A673 (cell line): ENCODE data around the gene LRRC46. TPM values are rescaled to one million over a fixed set of nuclear protein-coding genes. Genes with fewer than 3 reads are reported as not detected.

ENCODE experiments used
- BruUV-seq: library from RNA; stranded (reverse); fragments of 400-500 nt; replicated peaks from 2 replicates; lab custom pipeline; 2021; lab: Mats Ljungman, UMichigan
- CTCF ChIA-PET: fragments of 300-600 bp; sonication (Branson Sonifier 250); formaldehyde crosslinking; loops from one replicate; lab custom pipeline; 2022; ENCODE audit warnings: antibody characterized with exemption; lab: Charles Lee
- POLR2A ChIA-PET: fragments of 300-600 bp; sonication (Branson Sonifier 250); formaldehyde crosslinking; loops from one replicate; lab custom pipeline; 2022; ENCODE audit warnings: antibody characterized with exemption; ENCODE audit not compliant: low non-redundant PET; lab: Charles Lee
- DNase-seq: peaks from one replicate; pipeline ENCODE4 v3.0.0-alpha.2; 2015; ENCODE audit warnings: low spot score
- H3K27ac ChIP-seq: fragments of 200-600 bp; sonication (generic); 2 replicates; pipeline ENCODE4 v1.5.1; 2016; ENCODE audit warnings: mixed run types, low read depth, mild to moderate bottlenecking, mixed read lengths, antibody characterized with exemption, low read length; ENCODE audit not compliant: poor library complexity, severe bottlenecking
- H3K27me3 ChIP-seq: fragments of 200-600 bp; sonication (generic); replicated peaks from 2 replicates; pipeline ENCODE4 v1.6.1; 2017; ENCODE audit warnings: mixed run types, low read depth, mild to moderate bottlenecking, mixed read lengths, antibody characterized with exemption, low read length; ENCODE audit not compliant: insufficient read depth, poor library complexity
- H3K36me3 ChIP-seq: fragments of 200-600 bp; sonication (generic); 2 replicates; pipeline ENCODE4 v1.6.1; 2016; ENCODE audit warnings: mixed run types, mild to moderate bottlenecking, mixed read lengths, antibody characterized with exemption, low read length; ENCODE audit not compliant: insufficient read depth, poor library complexity, severe bottlenecking
- H3K4me1 ChIP-seq: fragments of 200-600 bp; sonication (generic); 2 replicates; pipeline ENCODE4 v1.6.1; 2017; ENCODE audit warnings: mixed run types, mild to moderate bottlenecking, mixed read lengths, antibody characterized with exemption, low read length; ENCODE audit not compliant: insufficient read depth, poor library complexity, severe bottlenecking
- H3K4me3 ChIP-seq: fragments of 200-600 bp; sonication (generic); 2 replicates; pipeline ENCODE4 v1.5.1; 2016; ENCODE audit warnings: low read depth, mixed run types, mild to moderate bottlenecking, mixed read lengths, low read length; ENCODE audit not compliant: poor library complexity, severe bottlenecking
- H3K9me3 ChIP-seq: fragments of 200-600 bp; sonication (generic); 2 replicates; pipeline ENCODE4 v1.6.1; 2016; ENCODE audit warnings: mixed run types, low read depth, mild to moderate bottlenecking, mixed read lengths, antibody characterized with exemption, low read length; ENCODE audit not compliant: poor library complexity, severe bottlenecking
- CTCF ChIP-seq: fragments of 300-800, 200-600 bp; sonication (generic); conservative IDR thresholded peaks from 2 replicates; pipeline ENCODE4 v1.5.1; 2017; ENCODE audit warnings: low read depth, mild to moderate bottlenecking, antibody characterized with exemption, low read length, moderate library complexity, mixed read lengths
- EZH2 ChIP-seq: fragments of 200-600 bp; sonication (generic); IDR thresholded peaks from 2 replicates; pipeline ENCODE4 v1.6.1; 2017; ENCODE audit warnings: borderline replicate concordance, low read depth, mild to moderate bottlenecking, mixed read lengths, antibody characterized with exemption, low read length; ENCODE audit not compliant: poor library complexity, severe bottlenecking
- intact Hi-C: fragments of 100-400 bp; cut with micrococcal nuclease; formaldehyde crosslinking; loops from one replicate; pipeline ENCODE4 v1.10.0; 2022; ENCODE audit not compliant: unreplicated experiment
- total RNA-seq: library from RNA; stranded (reverse); gene quantifications from 2 replicates; pipeline ENCODE4 v1.2.3, GENCODE V29; 2021

LRRC46 gene
- total RNA-seq, 1 experiment from 2014 or later = 1.1 TPM

GRCh38 chr17:47867813-47868533 lies 36.5 kb downstream of the LRRC46 start:
- no peak for DNase-seq
- intact Hi-C loops = no loop called here
- Histone ChIP-seq H3K4me3 (no peak overlapping the region), H3K4me1 (peaks cover 10% of the 10 kb centered on the region), H3K27me3 (no peaks in the 10 kb centered on the region), H3K27ac (no peak overlapping the region), H3K36me3 (no peaks in the 10 kb centered on the region), H3K9me3 (no peaks in the 10 kb centered on the region)
- POLR2A ChIA-PET = no interaction called here
- BruUV-seq = no TSS peak
- CTCF ChIA-PET = no interaction called here
- no peak for TF ChIP-seq EZH2
- TF ChIP-seq CTCF = no peak

GRCh38 chr17:47869114-47869513 lies 37.6 kb downstream of the LRRC46 start:
- no peak for DNase-seq
- H3K27me3 ChIP-seq = peaks cover under 1% of the 10 kb centered on the region
- POLR2A ChIA-PET = no interaction called here
- no peak overlapping the region for H3K27ac ChIP-seq
- intact Hi-C loops = no loop called here
- no peak for TF ChIP-seq EZH2
- TF ChIP-seq CTCF = no peak
- H3K9me3 ChIP-seq = no peaks in the 10 kb centered on the region
- BruUV-seq = no TSS peak
- H3K4me1 ChIP-seq = peaks cover 10% of the 10 kb centered on the region
- no peaks in the 10 kb centered on the region for H3K36me3 ChIP-seq
- CTCF ChIA-PET = interaction anchor here (0.5 kb wide), 1 partner anchor 47 kb away, joined by 3 read pairs; the partner anchor contains the start of gene OSBPL7
- no peak overlapping the region for H3K4me3 ChIP-seq

DNA sequence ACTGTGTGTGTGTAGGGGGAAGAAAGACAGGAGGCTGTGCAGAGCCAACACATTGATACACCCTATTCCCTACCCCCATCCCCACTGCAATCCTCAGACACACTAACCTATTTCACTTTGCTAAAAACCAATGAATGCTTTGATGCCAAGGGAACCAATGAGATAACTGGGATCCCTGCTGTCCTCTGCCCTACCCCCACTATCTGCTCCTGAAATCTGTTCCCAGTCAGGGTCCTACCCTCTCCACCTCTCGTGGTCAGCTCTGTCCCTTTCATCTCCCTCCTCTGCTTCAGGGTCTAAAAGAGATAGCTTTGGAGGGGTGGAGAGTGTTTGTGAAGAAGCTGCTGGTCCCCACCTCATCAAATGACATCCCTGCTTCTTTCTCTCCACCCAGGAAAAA lies 38.6 kb downstream of the LRRC46 start:
- no peak overlapping the region for H3K4me3 ChIP-seq
- ChIA-PET POLR2A (interaction anchor here (0.7 kb wide), 1 partner anchor 17 kb away, joined by 3 read pairs; no protein-coding TSS in a partner anchor), CTCF (no interaction called here)
- no peak for DNase-seq
- intact Hi-C loops = no loop called here
- no peak overlapping the region for H3K27ac ChIP-seq
- BruUV-seq = no TSS peak
- peaks cover 5% of the 10 kb centered on the region for H3K4me1 ChIP-seq
- H3K36me3 ChIP-seq = no peaks in the 10 kb centered on the region
- H3K27me3 ChIP-seq = peaks cover 3% of the 10 kb centered on the region
- no peaks in the 10 kb centered on the region for H3K9me3 ChIP-seq
- TF ChIP-seq EZH2 = no peak

DNA sequence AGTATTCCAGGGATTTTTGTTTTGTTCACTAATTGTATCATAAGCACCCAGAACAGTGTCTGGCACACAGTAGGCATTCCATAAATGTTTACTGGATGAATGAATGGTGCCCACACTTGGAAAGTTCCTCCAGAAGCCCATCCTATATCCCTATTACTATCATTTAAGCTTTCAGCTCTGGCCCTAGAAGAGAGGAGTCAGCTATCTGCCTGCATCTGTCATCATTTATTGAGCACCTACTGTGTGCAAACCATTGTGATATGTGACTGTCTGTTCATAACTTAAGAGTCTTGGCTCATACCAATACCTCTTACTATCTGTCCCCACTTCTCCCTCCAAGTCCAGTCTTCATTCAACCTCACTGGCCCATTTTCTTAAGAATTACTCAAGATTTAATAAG lies 39.6 kb downstream of the LRRC46 start:
- H3K27me3 ChIP-seq = peaks cover 3% of the 10 kb centered on the region

More for the DNA sequence above, 39.6 kb downstream of the LRRC46 start:
- no TSS peak for BruUV-seq
- no peak for TF ChIP-seq EZH2
- no peak for TF ChIP-seq CTCF
- no peaks in the 10 kb centered on the region for H3K36me3 ChIP-seq
- no peak for DNase-seq
- intact Hi-C loops = no loop called here
- no peak overlapping the region for H3K27ac ChIP-seq
- H3K9me3 ChIP-seq = no peaks in the 10 kb centered on the region
- CTCF ChIA-PET = no interaction called here
- no peak overlapping the region for H3K4me3 ChIP-seq
- POLR2A ChIA-PET = no interaction called here
- H3K4me1 ChIP-seq = no peaks in the 10 kb centered on the region
